PFSK-1 (cell line): Measurements from ENCODE around the gene PIK3CB.

ENCODE experiments used
- FOXP2 ChIP-seq: optimal IDR thresholded peaks from 2 replicates; pipeline ENCODE3; 2011; ENCODE audit warnings: borderline replicate concordance, control low read depth, inconsistent platforms; ENCODE audit not compliant: insufficient read depth; ENCODE audit errors: extremely low read length, extremely low read depth
- POLR2AphosphoS5 ChIP-seq: IDR thresholded peaks from 2 replicates; pipeline ENCODE4 v1.6.1; 2012; ENCODE audit warnings: low read depth, mild to moderate bottlenecking, control low read depth, low read length, moderate library complexity
- SIN3A ChIP-seq: IDR thresholded peaks from 2 replicates; pipeline ENCODE4 v1.6.1; 2012; ENCODE audit warnings: mild to moderate bottlenecking, low read length, moderate library complexity, borderline replicate concordance; ENCODE audit not compliant: insufficient read depth
- TAF1 ChIP-seq: IDR thresholded peaks from 2 replicates; pipeline ENCODE4 v1.6.1; 2012; ENCODE audit warnings: low read length, control low read depth, borderline replicate concordance; ENCODE audit not compliant: insufficient read depth
- TF ChIP-seq, protein P1 (sequence below), 2 experiments: IDR thresholded peaks; 2 replicates each; pipeline versions ENCODE4 v1.6.1 to v1.8.0; 2011 to 2012; ENCODE audit warnings: low read depth in 2 of 2, low read length in 2 of 2, control low read depth in 1 of 2, inconsistent platforms in 1 of 2, mild to moderate bottlenecking in 1 of 2, moderate library complexity in 1 of 2; ENCODE audit not compliant: insufficient read depth in 1 of 2

Gene PIK3CB

DNA sequence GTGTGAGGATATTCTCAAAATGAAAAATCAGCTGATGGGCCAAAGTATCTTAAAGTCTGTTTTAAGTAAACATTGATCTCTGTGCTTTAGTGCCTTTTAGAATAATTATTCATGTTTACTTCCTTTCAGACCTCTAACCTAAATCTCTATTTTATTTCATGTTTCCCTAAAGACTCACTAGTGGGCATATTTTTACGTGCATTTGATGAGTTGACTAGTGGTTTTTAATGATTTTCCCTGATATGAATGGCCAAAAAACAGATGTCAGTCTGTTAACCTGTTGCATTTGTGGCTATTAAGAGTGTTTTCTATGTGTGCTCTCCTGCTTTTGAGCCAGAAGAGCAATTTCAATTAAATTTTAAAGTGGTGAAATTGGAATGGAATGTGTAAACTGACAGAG lies 219.3 kb downstream of the PIK3CB start:
- TF ChIP-seq TAF1 (no peak), FOXP2 (no peak), SIN3A (no peak), POLR2AphosphoS5 (no peak)
- TF ChIP-seq, protein P1, sequence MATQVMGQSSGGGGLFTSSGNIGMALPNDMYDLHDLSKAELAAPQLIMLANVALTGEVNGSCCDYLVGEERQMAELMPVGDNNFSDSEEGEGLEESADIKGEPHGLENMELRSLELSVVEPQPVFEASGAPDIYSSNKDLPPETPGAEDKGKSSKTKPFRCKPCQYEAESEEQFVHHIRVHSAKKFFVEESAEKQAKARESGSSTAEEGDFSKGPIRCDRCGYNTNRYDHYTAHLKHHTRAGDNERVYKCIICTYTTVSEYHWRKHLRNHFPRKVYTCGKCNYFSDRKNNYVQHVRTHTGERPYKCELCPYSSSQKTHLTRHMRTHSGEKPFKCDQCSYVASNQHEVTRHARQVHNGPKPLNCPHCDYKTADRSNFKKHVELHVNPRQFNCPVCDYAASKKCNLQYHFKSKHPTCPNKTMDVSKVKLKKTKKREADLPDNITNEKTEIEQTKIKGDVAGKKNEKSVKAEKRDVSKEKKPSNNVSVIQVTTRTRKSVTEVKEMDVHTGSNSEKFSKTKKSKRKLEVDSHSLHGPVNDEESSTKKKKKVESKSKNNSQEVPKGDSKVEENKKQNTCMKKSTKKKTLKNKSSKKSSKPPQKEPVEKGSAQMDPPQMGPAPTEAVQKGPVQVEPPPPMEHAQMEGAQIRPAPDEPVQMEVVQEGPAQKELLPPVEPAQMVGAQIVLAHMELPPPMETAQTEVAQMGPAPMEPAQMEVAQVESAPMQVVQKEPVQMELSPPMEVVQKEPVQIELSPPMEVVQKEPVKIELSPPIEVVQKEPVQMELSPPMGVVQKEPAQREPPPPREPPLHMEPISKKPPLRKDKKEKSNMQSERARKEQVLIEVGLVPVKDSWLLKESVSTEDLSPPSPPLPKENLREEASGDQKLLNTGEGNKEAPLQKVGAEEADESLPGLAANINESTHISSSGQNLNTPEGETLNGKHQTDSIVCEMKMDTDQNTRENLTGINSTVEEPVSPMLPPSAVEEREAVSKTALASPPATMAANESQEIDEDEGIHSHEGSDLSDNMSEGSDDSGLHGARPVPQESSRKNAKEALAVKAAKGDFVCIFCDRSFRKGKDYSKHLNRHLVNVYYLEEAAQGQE (IDR thresholded peaks at IDR 0.05; ENCODE audit: insufficient read depth in 1 of 2, low read depth in 2 of 2, low read length in 2 of 2), result no peak

DNA sequence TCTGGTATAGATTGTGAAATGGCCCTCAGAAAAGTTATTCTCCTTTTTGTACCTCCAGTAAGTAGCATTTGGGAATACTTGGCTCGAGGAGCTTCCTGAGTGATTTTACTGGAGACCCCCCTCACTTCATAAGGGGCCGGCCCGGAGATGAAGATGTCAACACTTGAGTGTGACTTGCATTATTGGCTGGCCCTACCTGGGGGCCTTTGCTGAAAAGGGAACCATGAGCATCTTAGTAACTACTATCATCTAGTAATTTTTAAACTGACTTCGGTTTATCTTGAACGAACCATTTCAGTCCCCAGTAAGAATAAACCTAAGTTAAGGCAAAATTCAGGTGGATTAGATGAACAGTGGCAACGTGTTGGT lies 224.8 kb downstream of the PIK3CB start:
- no peak for TF ChIP-seq FOXP2
- no peak for TF ChIP-seq POLR2AphosphoS5
- no peak for TF ChIP-seq TAF1
- no peak for TF ChIP-seq SIN3A
- TF ChIP-seq, protein P1 (IDR thresholded peaks at IDR 0.05; ENCODE audit: insufficient read depth in 1 of 2, low read depth in 2 of 2, low read length in 2 of 2), result no peak

DNA sequence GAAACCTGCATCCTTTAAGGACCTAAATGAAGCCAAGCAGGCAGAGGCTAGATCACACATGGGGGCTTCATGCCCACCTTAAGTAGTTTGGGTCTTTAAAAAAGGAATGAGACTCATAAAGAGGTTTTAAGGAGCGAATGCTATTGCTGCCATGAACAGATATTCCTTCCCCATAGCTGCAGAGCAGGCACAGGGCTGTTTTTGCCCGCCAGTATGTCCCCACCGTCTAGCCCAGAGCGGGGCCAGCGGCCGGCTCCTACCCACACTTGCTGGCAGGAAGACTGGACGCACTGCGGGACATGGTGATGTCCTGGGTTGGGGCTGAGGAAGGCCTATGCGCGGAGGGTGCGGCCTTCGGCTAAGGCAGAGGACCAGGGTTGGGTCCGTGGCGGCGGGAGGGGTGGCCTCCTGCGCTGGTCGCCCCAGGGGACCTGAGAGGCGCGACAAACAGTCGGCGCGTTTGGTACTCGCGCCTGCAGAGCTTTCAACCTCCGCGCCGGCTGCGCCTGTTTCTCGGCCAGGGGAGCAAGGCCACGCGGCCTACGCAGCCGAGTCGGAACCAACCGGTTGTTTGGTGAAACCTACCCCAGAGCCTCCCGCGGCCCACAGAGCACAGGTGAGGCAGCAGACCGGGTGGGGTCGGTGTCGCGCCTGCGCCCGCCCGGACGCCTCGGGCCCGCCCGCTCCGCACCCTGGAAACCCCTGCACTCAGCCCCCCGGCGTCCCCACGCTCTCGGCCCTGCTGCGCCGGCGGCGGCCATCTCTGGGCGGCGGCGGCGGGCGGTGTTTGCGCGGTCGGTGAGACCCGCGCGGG lies 226.2 kb downstream of the PIK3CB start, which contains the start of gene FAIM:
TSS of gene FAIM (plus strand) at position 450 of the 814 bp plus-strand sequence. CDS start 10,956 bp downstream, outside the sequence.
- TF ChIP-seq, protein P1 (IDR thresholded peaks at IDR 0.05; ENCODE audit: insufficient read depth in 1 of 2, low read depth in 2 of 2, low read length in 2 of 2), result no peak
